Keratinocyte (primary cell): ENCODE data around the gene CSAG2. TPM values are rescaled to one million over a fixed set of nuclear protein-coding genes. Genes with fewer than 3 reads are reported as not detected.
"Not testable (repeated sequence)": the region's sequence is repeated elsewhere in the genome, so short reads cannot be mapped to it uniquely, and the experiment has no call there.

Experiments
- DNase-seq: peaks from one replicate; pipeline ENCODE4 v3.0.0-alpha.2; 2011; ENCODE audit warnings: low read depth, missing footprints, low spot score
- FAIRE-seq: peaks from 2 replicates; lab custom pipeline; 2011; peaks lifted over from hg19 to GRCh38; lab: Jason Lieb, UNC
- H2AFZ ChIP-seq: 2 replicates; pipeline ENCODE4 v1.6.0; 2012; ENCODE audit warnings: low read length, control low read depth, inconsistent platforms; ENCODE audit not compliant: control insufficient read depth
- H3K27ac ChIP-seq: 2 replicates; pipeline ENCODE4 v1.5.1; 2011; ENCODE audit warnings: low read length; ENCODE audit not compliant: control insufficient read depth, insufficient read depth
- H3K27me3 ChIP-seq: 3 replicates; pipeline ENCODE4 v1.6.0; 2011; ENCODE audit warnings: low read length; ENCODE audit not compliant: control insufficient read depth, insufficient read depth; ENCODE audit errors: extremely low read depth
- H3K36me3 ChIP-seq, 2 experiments: 2 replicates in 1 of 2; 3 replicates in 1 of 2; pipeline ENCODE4 v1.5.1; 2011; ENCODE audit warnings: low read length in 2 of 2, mild to moderate bottlenecking in 1 of 2; ENCODE audit not compliant: control insufficient read depth in 2 of 2, insufficient read depth in 2 of 2; ENCODE audit errors: extremely low read depth in 1 of 2
- H3K4me1 ChIP-seq: 3 replicates; pipeline ENCODE4 v1.5.1; 2011; ENCODE audit warnings: low read length; ENCODE audit not compliant: control insufficient read depth, insufficient read depth; ENCODE audit errors: extremely low read depth
- H3K4me2 ChIP-seq: 3 replicates; pipeline ENCODE4 v1.6.0; 2011; ENCODE audit warnings: low read depth, low read length; ENCODE audit not compliant: control insufficient read depth, insufficient read depth; ENCODE audit errors: extremely low read depth
- H3K4me3 ChIP-seq, 3 experiments: fragments of 200-600 bp in 1 of 3; sonication (generic) in 1 of 3; 2 replicates in 2 of 3; 3 replicates in 1 of 3; pipeline ENCODE4 v1.5.1; 2011 to 2016; ENCODE audit warnings: low read length in 3 of 3, mild to moderate bottlenecking in 3 of 3, control low read depth in 2 of 3, inconsistent platforms in 1 of 3, low read depth in 1 of 3, mixed read lengths in 1 of 3, mixed run types in 1 of 3, moderate library complexity in 1 of 3; ENCODE audit not compliant: control insufficient read depth in 2 of 3, insufficient read depth in 2 of 3; ENCODE audit errors: extremely low read depth in 1 of 3
- H3K79me2 ChIP-seq: 2 replicates; pipeline ENCODE4 v1.6.0; 2012; ENCODE audit warnings: low read length; ENCODE audit not compliant: control insufficient read depth, insufficient read depth
- H3K9ac ChIP-seq: 3 replicates; pipeline ENCODE4 v1.6.0; 2011; ENCODE audit warnings: low read length; ENCODE audit not compliant: control insufficient read depth, insufficient read depth; ENCODE audit errors: extremely low read depth
- H3K9me1 ChIP-seq: 3 replicates; pipeline ENCODE4 v1.6.0; 2011; ENCODE audit warnings: low read length; ENCODE audit not compliant: control insufficient read depth, insufficient read depth; ENCODE audit errors: extremely low read depth
- H3K9me3 ChIP-seq: 2 replicates; pipeline ENCODE4 v1.5.1; 2012; ENCODE audit warnings: low read depth, low read length; ENCODE audit not compliant: control insufficient read depth
- H4K20me1 ChIP-seq: 3 replicates; pipeline ENCODE4 v1.6.0; 2011; ENCODE audit warnings: low read length; ENCODE audit not compliant: control insufficient read depth, insufficient read depth; ENCODE audit errors: extremely low read depth
- EZH2 ChIP-seq: IDR thresholded peaks from one replicate; pipeline ENCODE4 v1.6.1; 2012; ENCODE audit warnings: inconsistent platforms, mild to moderate bottlenecking, low read length, moderate library complexity
- dilution Hi-C: fragments of 300-500 bp; cut with MboI; formaldehyde crosslinking; loops from one replicate; pipeline ENCODE4 v1.7.0; 2020; ENCODE audit warnings: low sequenced_read_pairs; ENCODE audit not compliant: extremely low pct_ligation_motif_present
- polyA plus RNA-seq, 5 experiments: library from polyadenylated mRNA; depleted of rRNA in 3 of 5; stranded (reverse) in 3 of 5; stranded (forward) in 1 of 5; unstranded in 1 of 5; fragments of >200 nt; gene quantifications; 1 replicate in 1 of 5; 2 replicates in 3 of 5; 3 replicates in 1 of 5; pipeline versions ENCODE4 v1.2.1 to v1.2.3, GENCODE V29; 2011 to 2012; ENCODE audit warnings: missing spikeins in 2 of 5, low read depth in 1 of 5, low replicate concordance in 1 of 5
- TF ChIP-seq, protein P1 (sequence below), 3 experiments: IDR thresholded peaks in 1 of 3; conservative IDR thresholded peaks in 1 of 3; optimal IDR thresholded peaks in 1 of 3; 2 replicates in 2 of 3; 3 replicates in 1 of 3; pipeline versions ENCODE3 to v1.5.1; 2011; ENCODE audit warnings: low read length in 3 of 3, mild to moderate bottlenecking in 3 of 3, moderate library complexity in 2 of 3, control low read depth in 1 of 3, inconsistent platforms in 1 of 3; ENCODE audit not compliant: insufficient read depth in 2 of 3; ENCODE audit errors: extremely low read depth in 1 of 3

Gene CSAG2
- polyA plus RNA-seq, 1 donor (not counting 4 experiments of a cell fraction or from before 2014, with no cell fraction given): not detected

DNA sequence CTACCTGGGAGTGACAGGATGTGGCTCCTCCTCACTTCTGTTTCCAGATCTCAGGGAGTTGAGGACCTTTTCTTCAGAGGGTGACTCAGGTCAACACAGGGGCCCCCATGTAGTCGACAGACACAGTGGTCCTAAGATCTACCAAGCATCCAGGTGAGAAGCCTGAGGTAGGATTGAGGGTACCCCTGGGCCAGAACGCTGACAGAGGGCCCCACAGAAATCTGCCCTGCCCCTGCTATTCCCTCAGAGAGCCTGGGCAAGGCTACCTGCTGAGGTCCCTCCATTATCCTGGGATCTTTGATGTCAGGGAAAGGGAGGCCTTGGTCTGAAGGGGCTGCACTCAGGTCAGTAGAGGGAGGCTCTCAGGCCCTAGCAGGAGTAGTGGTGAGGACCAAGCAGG, 26.0 kb upstream of the CSAG2 start:
- no peak overlapping the region for H3K27ac ChIP-seq
- FAIRE-seq: no peak
- dilution Hi-C loops: no loop called here
- no peaks in the 10 kb centered on the region for H3K4me1 ChIP-seq
- no peaks in the 10 kb centered on the region for H3K9me1 ChIP-seq
- H3K9ac ChIP-seq: no peak overlapping the region
- no peak for TF ChIP-seq EZH2
- TF ChIP-seq, protein P1, sequence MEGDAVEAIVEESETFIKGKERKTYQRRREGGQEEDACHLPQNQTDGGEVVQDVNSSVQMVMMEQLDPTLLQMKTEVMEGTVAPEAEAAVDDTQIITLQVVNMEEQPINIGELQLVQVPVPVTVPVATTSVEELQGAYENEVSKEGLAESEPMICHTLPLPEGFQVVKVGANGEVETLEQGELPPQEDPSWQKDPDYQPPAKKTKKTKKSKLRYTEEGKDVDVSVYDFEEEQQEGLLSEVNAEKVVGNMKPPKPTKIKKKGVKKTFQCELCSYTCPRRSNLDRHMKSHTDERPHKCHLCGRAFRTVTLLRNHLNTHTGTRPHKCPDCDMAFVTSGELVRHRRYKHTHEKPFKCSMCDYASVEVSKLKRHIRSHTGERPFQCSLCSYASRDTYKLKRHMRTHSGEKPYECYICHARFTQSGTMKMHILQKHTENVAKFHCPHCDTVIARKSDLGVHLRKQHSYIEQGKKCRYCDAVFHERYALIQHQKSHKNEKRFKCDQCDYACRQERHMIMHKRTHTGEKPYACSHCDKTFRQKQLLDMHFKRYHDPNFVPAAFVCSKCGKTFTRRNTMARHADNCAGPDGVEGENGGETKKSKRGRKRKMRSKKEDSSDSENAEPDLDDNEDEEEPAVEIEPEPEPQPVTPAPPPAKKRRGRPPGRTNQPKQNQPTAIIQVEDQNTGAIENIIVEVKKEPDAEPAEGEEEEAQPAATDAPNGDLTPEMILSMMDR (optimal IDR thresholded peaks at IDR 0.05 in 1 of 3, IDR thresholded peaks at IDR 0.05 in 1 of 3, conservative IDR thresholded peaks at IDR 0.05 in 1 of 3; ENCODE audit: extremely low read depth in 1 of 3, insufficient read depth in 2 of 3, low read length in 3 of 3): no peak
- H4K20me1 ChIP-seq: no peaks in the 10 kb centered on the region
- H3K36me3 ChIP-seq: no peaks in the 10 kb centered on the region
- DNase-seq: no peak
- H3K4me3 ChIP-seq: no peak overlapping the region
- H3K79me2 ChIP-seq: no peaks in the 10 kb centered on the region
- H3K9me3 ChIP-seq: no peaks in the 10 kb centered on the region
- no peak overlapping the region for H2AFZ ChIP-seq
- no peaks in the 10 kb centered on the region for H3K27me3 ChIP-seq
- H3K4me2 ChIP-seq: no peak overlapping the region

DNA sequence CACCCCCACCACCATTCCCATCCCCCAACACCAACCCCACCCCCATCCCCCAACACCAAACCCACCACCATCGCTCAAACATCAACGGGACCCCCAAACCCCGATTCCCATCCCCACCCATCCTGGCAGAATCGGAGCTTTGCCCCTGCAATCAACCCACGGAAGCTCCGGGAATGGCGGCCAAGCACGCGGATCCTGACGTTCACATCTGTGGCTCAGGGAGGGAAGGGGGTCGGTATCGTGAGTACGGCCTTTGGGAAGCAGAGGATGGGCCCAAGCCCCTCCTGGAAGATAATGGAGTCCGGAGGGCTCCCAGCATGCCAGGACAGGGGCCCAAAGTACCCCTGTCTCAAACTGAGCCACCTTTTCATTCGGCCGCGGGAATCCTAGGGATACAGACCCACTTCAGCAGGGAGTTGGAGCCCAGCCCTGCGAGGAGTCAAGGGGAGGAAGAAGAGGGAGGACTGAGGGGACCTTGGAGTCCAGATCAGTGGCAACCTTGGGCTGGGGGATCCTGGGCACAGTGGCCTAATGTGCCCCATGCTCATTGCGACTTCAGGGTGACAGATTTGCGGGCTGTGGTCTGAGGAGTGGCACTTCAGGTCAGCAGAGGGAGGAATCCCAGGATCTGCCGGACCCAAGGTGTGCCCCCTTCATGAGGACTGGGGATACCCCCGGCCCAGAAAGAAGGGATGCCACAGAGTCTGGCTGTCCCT, 25.2 kb upstream of the CSAG2 start:
- H3K36me3 ChIP-seq, H4K20me1 ChIP-seq, H3K27ac ChIP-seq, H3K9me3 ChIP-seq, DNase-seq, H3K27me3 ChIP-seq, FAIRE-seq, H3K79me2 ChIP-seq, H3K4me3 ChIP-seq, H3K9me1 ChIP-seq, H3K4me2 ChIP-seq, H2AFZ ChIP-seq, dilution Hi-C loops, H3K9ac ChIP-seq, H3K4me1 ChIP-seq: not testable (repeated sequence)
